ENCODE measurements around the gene SI. TPM values are rescaled to one million over a fixed set of nuclear protein-coding genes. Genes with fewer than 3 reads are reported as not detected.

Gene SI
- total and polyA plus RNA-seq, 9 of the 15 experiments (the other 6 are each of a cell fraction or from before 2014, with no cell fraction given) = not detected

GRCh38 chr3:164940745-164941144 lies 137.6 kb downstream of the SI start:
- intact Hi-C loops (cut with micrococcal nuclease) (no loop called here), in situ Hi-C loops (cut with MboI) (no loop called here)
- Histone ChIP-seq H3K9ac (ENCODE audit: insufficient read depth in 1 of 2, low read depth in 2 of 2, low read length in 2 of 2) (no peak overlapping the region), H3K9me3 (replicated peaks; ENCODE audit: control insufficient read depth, insufficient read depth, low read depth, low read length) (no peaks in the 10 kb centered on the region), H3K4me2 (ENCODE audit: insufficient read depth, low read length) (no peak overlapping the region), H3K9me1 (ENCODE audit: control insufficient read depth, insufficient read depth, low read length) (no peaks in the 10 kb centered on the region), H2AFZ (ENCODE audit: low read depth, low read length) (no peak overlapping the region), H3K79me2 (ENCODE audit: control insufficient read depth, insufficient read depth, low read length) (no peaks in the 10 kb centered on the region), H3K4me3 (no peak overlapping the region), H3K27ac (ENCODE audit: extremely low read depth, low read depth, low read length) (no peak overlapping the region), H3K4me1 (replicated peaks in 1 of 2; ENCODE audit: control insufficient read depth in 2 of 2, insufficient read depth in 2 of 2, low read length in 2 of 2) (no peaks in the 10 kb centered on the region), H3K27me3 (ENCODE audit: control insufficient read depth in 2 of 2, insufficient read depth in 2 of 2, low read length in 2 of 2) (no peaks in the 10 kb centered on the region), H3K36me3 (ENCODE audit: control insufficient read depth, insufficient read depth, low read length) (no peaks in the 10 kb centered on the region), H4K20me1 (replicated peaks; ENCODE audit: control insufficient read depth, insufficient read depth, low read length) (no peaks in the 10 kb centered on the region)
- no peak for TF ChIP-seq KLF1 (tag; IDR thresholded peaks at IDR 0.05)
- TF ChIP-seq TAL1 (IDR thresholded peaks at IDR 0.05) = no peak
- TF ChIP-seq ZNF407 (IDR thresholded peaks at IDR 0.05; ENCODE audit: low read depth) = no peak
- no peak for TF ChIP-seq HMBOX1 (IDR thresholded peaks at IDR 0.05)
- FAIRE-seq = no peak
- ChIA-PET POLR2A (no interaction called here), CTCF (ENCODE audit: low intra/inter-chr PET ratio) (no interaction called here)
- DNase-seq (ENCODE audit: extremely low read depth in 1 of 4, low spot score in 3 of 4) = no peak
- ATAC-seq = no peak
- WGBS (ENCODE audit: insufficient coverage, low coverage, missing lambda C conversion rate) = 0% methylated on average over 1 of the region's 1 CpG
- no TSS peak for BruUV-seq (replicated peaks)
